ENCODE results near the gene ARHGAP15. TPM values are rescaled to one million over a fixed set of nuclear protein-coding genes. Genes with fewer than 3 reads are reported as not detected.

The ARHGAP15 gene
- polyA plus RNA-seq, 2 donors = 0.69 to 1.1 TPM

- Histone ChIP-seq H3K27ac (ENCODE audit: low read depth in 2 of 2, low read length in 1 of 2) (no peak overlapping the region), H3K4me3 (ENCODE audit: low read depth in 1 of 2, low read length in 2 of 2) (no peak overlapping the region), H3K27me3 (ENCODE audit: control insufficient read depth in 1 of 2, insufficient read depth in 2 of 2, low read length in 2 of 2) (no peaks in the 10 kb centered on the region), H3K36me3 (ENCODE audit: control insufficient read depth in 2 of 2, insufficient read depth in 2 of 2, low read length in 1 of 2) (no peaks in the 10 kb centered on the region), H3K9me3 (ENCODE audit: control insufficient read depth in 2 of 2, insufficient read depth in 1 of 2, low read depth in 1 of 2, low read length in 1 of 2) (no peaks in the 10 kb centered on the region), H3K4me1 (ENCODE audit: control insufficient read depth in 2 of 2, insufficient read depth in 2 of 2, low read length in 1 of 2) (no peaks in the 10 kb centered on the region)
- WGBS, 2 donors = 33 to 38% methylated on average over 1 of the region's 1 CpG
Measured at GRCh38 chr2:143486976-143487375, 357.8 kb downstream of the ARHGAP15 start.

- no peaks in the 10 kb centered on the region for H3K36me3 ChIP-seq (ENCODE audit: control insufficient read depth in 2 of 2, insufficient read depth in 2 of 2, low read length in 1 of 2)
- H3K9me3 ChIP-seq (ENCODE audit: control insufficient read depth in 2 of 2, insufficient read depth in 1 of 2, low read depth in 1 of 2, low read length in 1 of 2) = no peaks in the 10 kb centered on the region
- 71 to 74% methylated on average over 3 of the region's 3 CpGs for WGBS, 2 donors
- H3K4me1 ChIP-seq (ENCODE audit: control insufficient read depth in 2 of 2, insufficient read depth in 2 of 2, low read length in 1 of 2) = no peaks in the 10 kb centered on the region
- H3K27ac ChIP-seq (ENCODE audit: low read depth in 2 of 2, low read length in 1 of 2) = no peak overlapping the region
- H3K27me3 ChIP-seq (ENCODE audit: control insufficient read depth in 1 of 2, insufficient read depth in 2 of 2, low read length in 2 of 2) = no peaks in the 10 kb centered on the region
- H3K4me3 ChIP-seq (ENCODE audit: low read depth in 1 of 2, low read length in 2 of 2) = no peak overlapping the region
Measured at GRCh38 chr2:143489145-143489544, 359.9 kb downstream of the ARHGAP15 start.

- no peaks in the 10 kb centered on the region for H3K4me1 ChIP-seq (ENCODE audit: control insufficient read depth in 2 of 2, insufficient read depth in 2 of 2, low read length in 1 of 2)
Measured at GRCh38 chr2:143491131-143491530, 361.9 kb downstream of the ARHGAP15 start.

GRCh38 chr2:143493339-143493738 lies 364.1 kb downstream of the ARHGAP15 start:
- Histone ChIP-seq H3K4me3 (ENCODE audit: low read depth in 1 of 2, low read length in 2 of 2) (no peak overlapping the region), H3K36me3 (ENCODE audit: control insufficient read depth in 2 of 2, insufficient read depth in 2 of 2, low read length in 1 of 2) (no peaks in the 10 kb centered on the region), H3K9me3 (ENCODE audit: control insufficient read depth in 2 of 2, insufficient read depth in 1 of 2, low read depth in 1 of 2, low read length in 1 of 2) (no peaks in the 10 kb centered on the region), H3K27ac (ENCODE audit: low read depth in 2 of 2, low read length in 1 of 2) (no peak overlapping the region), H3K27me3 (ENCODE audit: control insufficient read depth in 1 of 2, insufficient read depth in 2 of 2, low read length in 2 of 2) (no peaks in the 10 kb centered on the region), H3K4me1 (ENCODE audit: control insufficient read depth in 2 of 2, insufficient read depth in 2 of 2, low read length in 1 of 2) (no peaks in the 10 kb centered on the region)
- WGBS, 2 donors = 91% methylated on average over 1 of the region's 1 CpG

More at GRCh38 chr2:143491131-143491530, 361.9 kb downstream of the ARHGAP15 start:
- Histone ChIP-seq H3K27me3 (ENCODE audit: control insufficient read depth in 1 of 2, insufficient read depth in 2 of 2, low read length in 2 of 2) (no peaks in the 10 kb centered on the region), H3K27ac (ENCODE audit: low read depth in 2 of 2, low read length in 1 of 2) (no peak overlapping the region), H3K9me3 (ENCODE audit: control insufficient read depth in 2 of 2, insufficient read depth in 1 of 2, low read depth in 1 of 2, low read length in 1 of 2) (no peaks in the 10 kb centered on the region), H3K36me3 (ENCODE audit: control insufficient read depth in 2 of 2, insufficient read depth in 2 of 2, low read length in 1 of 2) (no peaks in the 10 kb centered on the region), H3K4me3 (ENCODE audit: low read depth in 1 of 2, low read length in 2 of 2) (no peak overlapping the region)
- WGBS, 2 donors = 39 to 56% methylated on average over 2 of the region's 2 CpGs

GRCh38 chr2:143497726-143498125 lies 368.5 kb downstream of the ARHGAP15 start:
- WGBS, 2 donors = 81 to 86% methylated on average over 1 of the region's 1 CpG
- Histone ChIP-seq H3K36me3 (ENCODE audit: control insufficient read depth in 2 of 2, insufficient read depth in 2 of 2, low read length in 1 of 2) (no peaks in the 10 kb centered on the region), H3K27ac (ENCODE audit: low read depth in 2 of 2, low read length in 1 of 2) (no peak overlapping the region), H3K4me1 (ENCODE audit: control insufficient read depth in 2 of 2, insufficient read depth in 2 of 2, low read length in 1 of 2) (no peaks in the 10 kb centered on the region), H3K27me3 (ENCODE audit: control insufficient read depth in 1 of 2, insufficient read depth in 2 of 2, low read length in 2 of 2) (no peaks in the 10 kb centered on the region), H3K9me3 (ENCODE audit: control insufficient read depth in 2 of 2, insufficient read depth in 1 of 2, low read depth in 1 of 2, low read length in 1 of 2) (no peaks in the 10 kb centered on the region), H3K4me3 (ENCODE audit: low read depth in 1 of 2, low read length in 2 of 2) (no peak overlapping the region)

- no peaks in the 10 kb centered on the region for H3K9me3 ChIP-seq (ENCODE audit: control insufficient read depth in 2 of 2, insufficient read depth in 1 of 2, low read depth in 1 of 2, low read length in 1 of 2)
- no peaks in the 10 kb centered on the region for H3K27me3 ChIP-seq (ENCODE audit: control insufficient read depth in 1 of 2, insufficient read depth in 2 of 2, low read length in 2 of 2)
- H3K4me3 ChIP-seq (ENCODE audit: low read depth in 1 of 2, low read length in 2 of 2) = no peak overlapping the region
- H3K4me1 ChIP-seq (ENCODE audit: control insufficient read depth in 2 of 2, insufficient read depth in 2 of 2, low read length in 1 of 2) = no peaks in the 10 kb centered on the region
- H3K36me3 ChIP-seq (ENCODE audit: control insufficient read depth in 2 of 2, insufficient read depth in 2 of 2, low read length in 1 of 2) = no peaks in the 10 kb centered on the region
- H3K27ac ChIP-seq (ENCODE audit: low read depth in 2 of 2, low read length in 1 of 2) = no peak overlapping the region
- 51 to 58% methylated on average over 1 of the region's 1 CpG for WGBS, 2 donors
Measured at GRCh38 chr2:143498496-143498895, 369.3 kb downstream of the ARHGAP15 start.

- Histone ChIP-seq H3K27ac (ENCODE audit: low read depth in 2 of 2, low read length in 1 of 2) (no peak overlapping the region), H3K4me3 (ENCODE audit: low read depth in 1 of 2, low read length in 2 of 2) (no peak overlapping the region), H3K9me3 (ENCODE audit: control insufficient read depth in 2 of 2, insufficient read depth in 1 of 2, low read depth in 1 of 2, low read length in 1 of 2) (no peaks in the 10 kb centered on the region), H3K4me1 (ENCODE audit: control insufficient read depth in 2 of 2, insufficient read depth in 2 of 2, low read length in 1 of 2) (no peaks in the 10 kb centered on the region), H3K27me3 (ENCODE audit: control insufficient read depth in 1 of 2, insufficient read depth in 2 of 2, low read length in 2 of 2) (no peaks in the 10 kb centered on the region), H3K36me3 (ENCODE audit: control insufficient read depth in 2 of 2, insufficient read depth in 2 of 2, low read length in 1 of 2) (no peaks in the 10 kb centered on the region)
- WGBS, 2 donors = 67 to 75% methylated on average over 3 of the region's 3 CpGs
Measured at GRCh38 chr2:143499061-143499460, 369.8 kb downstream of the ARHGAP15 start.

GRCh38 chr2:143501106-143501676 lies 372.0 kb downstream of the ARHGAP15 start:
- H3K4me3 ChIP-seq (ENCODE audit: low read depth in 1 of 2, low read length in 2 of 2) = no peak overlapping the region
- no peak overlapping the region for H3K27ac ChIP-seq (ENCODE audit: low read depth in 2 of 2, low read length in 1 of 2)
- WGBS, 2 donors = 89 to 91% methylated on average over 7 of the region's 7 CpGs
- no peaks in the 10 kb centered on the region for H3K4me1 ChIP-seq (ENCODE audit: control insufficient read depth in 2 of 2, insufficient read depth in 2 of 2, low read length in 1 of 2)
- H3K27me3 ChIP-seq (ENCODE audit: control insufficient read depth in 1 of 2, insufficient read depth in 2 of 2, low read length in 2 of 2) = no peaks in the 10 kb centered on the region
- no peaks in the 10 kb centered on the region for H3K36me3 ChIP-seq (ENCODE audit: control insufficient read depth in 2 of 2, insufficient read depth in 2 of 2, low read length in 1 of 2)
- H3K9me3 ChIP-seq (ENCODE audit: control insufficient read depth in 2 of 2, insufficient read depth in 1 of 2, low read depth in 1 of 2, low read length in 1 of 2) = no peaks in the 10 kb centered on the region

- WGBS, 2 donors = 96 to 98% methylated on average over 2 of the region's 2 CpGs
- H3K36me3 ChIP-seq (ENCODE audit: control insufficient read depth in 2 of 2, insufficient read depth in 2 of 2, low read length in 1 of 2) = no peaks in the 10 kb centered on the region
- H3K27ac ChIP-seq (ENCODE audit: low read depth in 2 of 2, low read length in 1 of 2) = no peak overlapping the region
- no peaks in the 10 kb centered on the region for H3K4me1 ChIP-seq (ENCODE audit: control insufficient read depth in 2 of 2, insufficient read depth in 2 of 2, low read length in 1 of 2)
- H3K27me3 ChIP-seq (ENCODE audit: control insufficient read depth in 1 of 2, insufficient read depth in 2 of 2, low read length in 2 of 2) = no peaks in the 10 kb centered on the region
- no peak overlapping the region for H3K4me3 ChIP-seq (ENCODE audit: low read depth in 1 of 2, low read length in 2 of 2)
- H3K9me3 ChIP-seq (ENCODE audit: control insufficient read depth in 2 of 2, insufficient read depth in 1 of 2, low read depth in 1 of 2, low read length in 1 of 2) = no peaks in the 10 kb centered on the region
Measured at GRCh38 chr2:143503280-143503679, 374.1 kb downstream of the ARHGAP15 start.

- no peaks in the 10 kb centered on the region for H3K4me1 ChIP-seq (ENCODE audit: control insufficient read depth in 2 of 2, insufficient read depth in 2 of 2, low read length in 1 of 2)
- H3K27me3 ChIP-seq (ENCODE audit: control insufficient read depth in 1 of 2, insufficient read depth in 2 of 2, low read length in 2 of 2) = no peaks in the 10 kb centered on the region
- no peaks in the 10 kb centered on the region for H3K36me3 ChIP-seq (ENCODE audit: control insufficient read depth in 2 of 2, insufficient read depth in 2 of 2, low read length in 1 of 2)
- H3K4me3 ChIP-seq (ENCODE audit: low read depth in 1 of 2, low read length in 2 of 2) = no peak overlapping the region
- no peak overlapping the region for H3K27ac ChIP-seq (ENCODE audit: low read depth in 2 of 2, low read length in 1 of 2)
- no peaks in the 10 kb centered on the region for H3K9me3 ChIP-seq (ENCODE audit: control insufficient read depth in 2 of 2, insufficient read depth in 1 of 2, low read depth in 1 of 2, low read length in 1 of 2)
- WGBS, 2 donors = 98 to 99% methylated on average over 2 of the region's 2 CpGs
Measured at GRCh38 chr2:143504397-143504796, 375.2 kb downstream of the ARHGAP15 start.
